ENCODE measurements around the gene PKD2.

GRCh38 chr4:88101165-88101564, 93.7 kb downstream of the PKD2 start:
- no peak for TF ChIP-seq CTCF (IDR thresholded peaks at IDR 0.05)
- TF ChIP-seq POLR2A (IDR thresholded peaks at IDR 0.05), result no peak
